Measurements from ENCODE around the gene SYT5.

The SYT5 gene

DNA sequence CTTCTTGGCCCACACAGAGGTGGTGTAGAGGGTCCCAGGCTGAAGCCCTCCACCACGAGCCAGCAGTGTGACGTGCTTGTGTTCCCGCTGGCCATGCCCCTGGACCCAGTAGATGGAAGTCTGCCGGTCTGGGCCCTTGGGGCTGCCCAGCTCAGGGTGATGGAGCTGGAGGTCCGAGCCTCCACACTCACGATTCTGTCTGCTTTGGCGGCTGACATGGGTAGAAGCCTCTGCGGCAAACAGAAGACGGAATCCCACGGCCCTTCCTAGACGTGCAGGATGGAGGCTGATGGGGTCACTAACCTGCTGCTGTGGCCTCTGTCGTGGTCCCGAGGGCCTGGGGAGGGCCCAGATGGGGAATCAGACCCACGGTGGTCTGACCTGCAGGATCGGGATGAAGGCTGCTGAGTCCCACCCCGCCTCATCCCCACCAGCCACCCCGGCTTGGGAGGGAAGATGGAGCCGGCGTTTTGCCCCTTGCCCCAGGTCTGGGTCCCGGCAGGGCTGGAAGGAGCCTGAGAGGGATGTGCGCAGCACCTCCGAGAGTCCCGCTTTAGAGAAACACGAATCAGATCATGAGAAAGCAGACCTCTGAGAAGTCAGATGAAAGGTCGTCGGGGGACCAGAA lies 44.1 kb upstream of the SYT5 start:
- peaks cover 0 to 3% of the 10 kb centered on the region in 2 donors for H3K9me3 ChIP-seq (ENCODE audit: control insufficient read depth in 1 of 2, low read length in 2 of 2)
- H3K4me3 ChIP-seq (ENCODE audit: low read depth in 1 of 2, low read length in 2 of 2): no peak overlapping the region
- peaks cover 4 to 29% of the 10 kb centered on the region in 2 donors for H3K36me3 ChIP-seq (ENCODE audit: control insufficient read depth in 1 of 2, insufficient read depth in 2 of 2, low read length in 2 of 2)
- H3K4me1 ChIP-seq (ENCODE audit: control insufficient read depth in 1 of 2, insufficient read depth in 2 of 2, low read length in 2 of 2): peaks cover 0 to 16% of the 10 kb centered on the region in 2 donors
- no peak overlapping the region for H3K27ac ChIP-seq (ENCODE audit: low read length)
- no peaks in the 10 kb centered on the region for H3K27me3 ChIP-seq (ENCODE audit: low read depth, low read length)

DNA sequence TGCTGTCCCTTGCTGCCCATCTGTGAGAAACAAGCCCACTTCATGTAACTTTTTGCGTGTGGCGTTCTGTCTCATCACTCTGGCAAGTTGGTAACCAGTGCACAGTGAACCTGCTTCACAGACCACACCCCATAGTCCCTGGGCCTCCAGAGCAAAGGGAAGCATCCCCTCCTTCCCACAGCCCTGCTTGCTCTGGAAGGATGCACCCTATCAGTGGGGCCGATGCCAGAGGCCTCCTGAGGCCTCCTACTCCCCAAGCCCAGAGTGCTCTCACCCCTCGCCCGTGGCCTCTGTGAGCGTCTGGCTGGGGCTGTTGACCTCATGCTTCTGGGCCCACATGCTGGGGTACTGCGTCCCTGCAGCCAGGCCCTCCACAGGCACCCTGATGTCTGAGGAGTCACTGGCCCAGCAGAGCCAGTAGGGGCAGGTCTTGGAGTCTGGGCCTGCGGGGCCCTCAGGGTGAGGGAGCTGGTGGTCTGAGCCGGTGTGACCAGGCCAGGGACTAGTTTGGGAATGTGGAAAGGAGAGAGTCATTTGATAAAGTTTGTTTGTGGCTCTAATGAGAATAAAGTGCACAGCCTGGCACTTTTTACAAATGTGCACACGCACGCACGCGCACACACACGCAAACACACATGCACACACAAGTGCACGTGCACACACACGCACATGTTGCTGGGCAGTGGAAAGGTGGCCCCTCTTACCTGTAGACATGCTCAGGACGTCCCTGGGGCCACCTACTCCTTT lies 43.4 kb upstream of the SYT5 start:
- Histone ChIP-seq H3K36me3 (ENCODE audit: control insufficient read depth in 1 of 2, insufficient read depth in 2 of 2, low read length in 2 of 2) (peaks cover 4 to 26% of the 10 kb centered on the region in 2 donors), H3K4me3 (ENCODE audit: low read depth in 1 of 2, low read length in 2 of 2) (no peak overlapping the region), H3K9me3 (ENCODE audit: control insufficient read depth in 1 of 2, low read length in 2 of 2) (peaks cover 0 to 3% of the 10 kb centered on the region in 2 donors), H3K27ac (ENCODE audit: low read length) (no peak overlapping the region), H3K4me1 (ENCODE audit: control insufficient read depth in 1 of 2, insufficient read depth in 2 of 2, low read length in 2 of 2) (peaks cover 0 to 10% of the 10 kb centered on the region in 2 donors), H3K27me3 (ENCODE audit: low read depth, low read length) (no peaks in the 10 kb centered on the region)

DNA sequence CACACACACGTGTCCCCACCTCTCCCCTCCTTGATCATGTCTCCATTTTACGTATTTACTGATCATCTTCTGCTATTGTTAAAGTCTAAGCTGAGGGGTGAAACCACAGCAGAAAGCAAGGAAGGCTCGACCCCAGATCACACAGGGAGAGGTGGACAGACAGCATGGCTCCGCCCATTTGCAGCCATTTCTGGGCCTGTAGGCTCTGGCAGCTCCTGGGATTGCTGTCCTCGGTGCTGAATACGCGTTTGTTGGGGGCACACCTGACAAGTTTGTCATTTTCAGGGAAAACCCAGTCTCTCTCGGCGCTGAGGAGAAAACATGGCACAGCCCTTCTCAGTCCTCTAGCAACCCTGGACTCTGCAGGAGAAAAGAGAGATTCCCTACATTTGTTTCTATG lies 40.4 kb upstream of the SYT5 start:
- peaks cover 0 to 7% of the 10 kb centered on the region in 2 donors for H3K4me1 ChIP-seq (ENCODE audit: control insufficient read depth in 1 of 2, insufficient read depth in 2 of 2, low read length in 2 of 2)
- H3K27ac ChIP-seq (ENCODE audit: low read length): no peak overlapping the region
- H3K27me3 ChIP-seq (ENCODE audit: low read depth, low read length): no peaks in the 10 kb centered on the region
- H3K36me3 ChIP-seq (ENCODE audit: control insufficient read depth in 1 of 2, insufficient read depth in 2 of 2, low read length in 2 of 2): peaks cover 4 to 9% of the 10 kb centered on the region in 2 donors
- peaks cover 0 to 3% of the 10 kb centered on the region in 2 donors for H3K9me3 ChIP-seq (ENCODE audit: control insufficient read depth in 1 of 2, low read length in 2 of 2)
- no peak overlapping the region for H3K4me3 ChIP-seq (ENCODE audit: low read depth in 1 of 2, low read length in 2 of 2)

GRCh38 chr19:55216461-55217198 lies 36.5 kb upstream of the SYT5 start:
- Histone ChIP-seq H3K36me3 (ENCODE audit: control insufficient read depth in 1 of 2, insufficient read depth in 2 of 2, low read length in 2 of 2) (no peaks in the 10 kb centered on the region), H3K9me3 (ENCODE audit: control insufficient read depth in 1 of 2, low read length in 2 of 2) (peaks cover 0 to 9% of the 10 kb centered on the region in 2 donors), H3K4me1 (ENCODE audit: control insufficient read depth in 1 of 2, insufficient read depth in 2 of 2, low read length in 2 of 2) (peaks cover 0 to 7% of the 10 kb centered on the region in 2 donors), H3K27me3 (ENCODE audit: low read depth, low read length) (no peaks in the 10 kb centered on the region), H3K27ac (ENCODE audit: low read length) (peak overlapping the region; percentile 51), H3K4me3 (ENCODE audit: low read depth in 1 of 2, low read length in 2 of 2) (peak overlapping the region; percentile 53 to 58)

GRCh38 chr19:55213547-55213946 lies 33.5 kb upstream of the SYT5 start:
- peaks cover 0 to 11% of the 10 kb centered on the region in 2 donors for H3K4me1 ChIP-seq (ENCODE audit: control insufficient read depth in 1 of 2, insufficient read depth in 2 of 2, low read length in 2 of 2)

DNA sequence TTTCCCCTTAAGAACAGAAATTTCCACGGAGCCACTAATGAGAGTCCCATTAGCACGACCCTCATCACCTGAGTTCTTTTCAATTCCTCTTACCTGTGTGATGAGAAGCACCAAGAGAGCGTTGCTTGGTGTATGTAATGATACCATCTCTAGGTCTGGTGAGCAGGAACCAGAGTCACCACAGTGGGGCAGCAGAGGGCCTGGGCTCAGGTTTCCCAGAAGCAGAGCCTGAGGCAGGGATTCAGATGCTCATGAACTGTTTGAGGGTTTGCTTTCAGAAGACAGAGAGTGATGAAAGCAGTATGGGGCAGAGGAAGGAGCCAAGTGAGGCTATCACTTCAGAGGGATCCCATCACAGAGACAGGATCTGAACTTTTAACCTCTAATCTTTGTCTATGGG lies 32.4 kb upstream of the SYT5 start:
- Histone ChIP-seq H3K4me3 (ENCODE audit: low read depth in 1 of 2, low read length in 2 of 2) (no peak overlapping the region), H3K4me1 (ENCODE audit: control insufficient read depth in 1 of 2, insufficient read depth in 2 of 2, low read length in 2 of 2) (peaks cover 0 to 12% of the 10 kb centered on the region in 2 donors), H3K27ac (ENCODE audit: low read length) (no peak overlapping the region), H3K36me3 (ENCODE audit: control insufficient read depth in 1 of 2, insufficient read depth in 2 of 2, low read length in 2 of 2) (no peaks in the 10 kb centered on the region), H3K27me3 (ENCODE audit: low read depth, low read length) (no peaks in the 10 kb centered on the region), H3K9me3 (ENCODE audit: control insufficient read depth in 1 of 2, low read length in 2 of 2) (peaks cover 0 to 7% of the 10 kb centered on the region in 2 donors)

More at GRCh38 chr19:55213547-55213946, 33.5 kb upstream of the SYT5 start:
- no peaks in the 10 kb centered on the region for H3K27me3 ChIP-seq (ENCODE audit: low read depth, low read length)
- H3K36me3 ChIP-seq (ENCODE audit: control insufficient read depth in 1 of 2, insufficient read depth in 2 of 2, low read length in 2 of 2): no peaks in the 10 kb centered on the region
- H3K9me3 ChIP-seq (ENCODE audit: control insufficient read depth in 1 of 2, low read length in 2 of 2): peaks cover 0 to 7% of the 10 kb centered on the region in 2 donors
- no peak overlapping the region for H3K4me3 ChIP-seq (ENCODE audit: low read depth in 1 of 2, low read length in 2 of 2)
- no peak overlapping the region for H3K27ac ChIP-seq (ENCODE audit: low read length)

DNA sequence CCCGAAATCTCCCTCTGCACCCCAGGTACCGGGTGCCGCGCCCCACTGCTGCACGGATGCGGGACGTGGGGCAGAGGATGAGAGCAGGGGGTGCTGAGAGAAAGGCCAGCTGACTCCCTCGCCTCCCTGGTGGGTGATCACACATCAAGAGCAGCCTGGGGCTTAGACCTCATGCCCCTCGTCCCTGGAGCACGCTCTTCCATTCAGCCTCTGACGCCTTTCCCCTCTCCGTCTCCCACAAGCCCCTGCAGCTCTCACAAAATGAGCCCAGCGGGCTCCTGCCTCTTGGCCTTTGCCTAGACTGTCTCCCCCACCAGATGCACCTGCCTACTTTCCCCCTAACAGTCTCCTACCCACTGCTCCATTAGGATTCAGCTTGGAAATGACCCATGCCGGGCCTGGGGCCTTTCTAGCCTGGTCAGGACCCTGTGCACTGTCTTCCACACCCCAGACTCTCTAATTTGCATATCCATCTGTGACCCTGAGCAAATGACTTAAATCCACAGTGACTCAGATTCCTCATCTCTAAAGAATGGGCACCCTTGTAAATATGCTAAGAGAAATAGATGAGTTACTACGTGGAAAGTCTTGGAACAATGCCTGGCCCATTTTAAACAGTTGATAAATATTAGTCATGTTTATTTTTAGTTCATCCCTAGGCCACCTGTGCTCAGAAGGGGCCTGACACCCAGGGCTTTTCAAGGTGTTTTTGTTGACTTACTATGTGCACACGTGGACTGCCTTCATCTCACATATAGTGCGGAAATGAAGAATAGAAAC lies 29.8 kb upstream of the SYT5 start:
- peaks cover 0 to 7% of the 10 kb centered on the region in 2 donors for H3K9me3 ChIP-seq (ENCODE audit: control insufficient read depth in 1 of 2, low read length in 2 of 2)
- no peaks in the 10 kb centered on the region for H3K36me3 ChIP-seq (ENCODE audit: control insufficient read depth in 1 of 2, insufficient read depth in 2 of 2, low read length in 2 of 2)
- H3K4me1 ChIP-seq (ENCODE audit: control insufficient read depth in 1 of 2, insufficient read depth in 2 of 2, low read length in 2 of 2): peaks cover 4 to 15% of the 10 kb centered on the region in 2 donors
- no peaks in the 10 kb centered on the region for H3K27me3 ChIP-seq (ENCODE audit: low read depth, low read length)
- no peak overlapping the region for H3K4me3 ChIP-seq (ENCODE audit: low read depth in 1 of 2, low read length in 2 of 2)
- peak overlapping the region; percentile 77 for H3K27ac ChIP-seq (ENCODE audit: low read length)

DNA sequence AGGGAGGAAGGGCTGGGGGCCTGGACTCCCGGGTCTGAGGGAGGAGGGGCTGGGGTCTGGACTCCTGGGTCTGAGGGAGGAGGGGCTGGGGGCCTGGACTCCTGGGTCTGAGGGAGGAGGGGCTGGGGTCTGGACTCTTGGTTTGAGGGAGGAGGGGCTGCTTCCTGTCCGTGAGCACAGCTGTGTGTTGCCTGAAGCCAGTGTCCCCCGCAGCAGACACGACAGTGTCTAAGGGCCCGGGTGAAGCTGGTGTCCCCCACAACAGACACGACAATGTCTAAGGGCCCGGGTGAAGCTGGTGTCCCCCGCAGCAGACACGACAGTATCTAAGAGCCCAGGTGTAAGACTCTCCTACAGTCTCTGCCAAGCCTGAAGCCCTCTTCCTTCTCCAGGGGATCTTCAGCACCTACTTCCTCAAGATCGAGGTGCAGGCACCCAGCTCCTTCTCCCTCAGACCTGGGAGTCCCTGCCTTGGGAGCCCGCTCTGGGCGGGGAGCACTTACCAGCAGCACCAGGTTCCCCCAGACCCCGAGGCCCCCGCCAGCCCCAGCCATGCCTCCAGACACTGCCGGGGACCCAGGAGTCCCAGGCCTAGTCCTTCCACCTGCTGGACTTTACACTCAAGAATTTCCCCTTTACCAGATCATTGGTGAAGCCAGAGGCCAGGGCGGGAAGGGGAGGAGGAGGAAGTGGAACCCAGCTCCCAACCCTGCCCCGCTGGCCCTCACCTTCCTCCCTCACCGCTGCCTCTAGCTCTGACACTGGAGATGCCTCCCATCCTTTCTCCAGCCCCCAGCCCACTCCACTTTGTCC lies 29.0 kb upstream of the SYT5 start, which contains the start of gene PTPRH:
Gene PTPRH (minus strand): TSS at position 622 of the 813 bp plus-strand sequence. CDS start 68 bp downstream, at position 554.
- Histone ChIP-seq H3K27me3 (ENCODE audit: low read depth, low read length) (no peaks in the 10 kb centered on the region), H3K4me3 (ENCODE audit: low read depth in 1 of 2, low read length in 2 of 2) (no peak within 1 kb of the TSS), H3K9me3 (ENCODE audit: control insufficient read depth in 1 of 2, low read length in 2 of 2) (peaks cover 0 to 7% of the 10 kb centered on the region in 2 donors), H3K36me3 (ENCODE audit: control insufficient read depth in 1 of 2, insufficient read depth in 2 of 2, low read length in 2 of 2) (no peaks in the 10 kb centered on the region), H3K4me1 (ENCODE audit: control insufficient read depth in 1 of 2, insufficient read depth in 2 of 2, low read length in 2 of 2) (peaks cover 4 to 15% of the 10 kb centered on the region in 2 donors), H3K27ac (ENCODE audit: low read length) (peak within 1 kb of the TSS; percentile 77)

DNA sequence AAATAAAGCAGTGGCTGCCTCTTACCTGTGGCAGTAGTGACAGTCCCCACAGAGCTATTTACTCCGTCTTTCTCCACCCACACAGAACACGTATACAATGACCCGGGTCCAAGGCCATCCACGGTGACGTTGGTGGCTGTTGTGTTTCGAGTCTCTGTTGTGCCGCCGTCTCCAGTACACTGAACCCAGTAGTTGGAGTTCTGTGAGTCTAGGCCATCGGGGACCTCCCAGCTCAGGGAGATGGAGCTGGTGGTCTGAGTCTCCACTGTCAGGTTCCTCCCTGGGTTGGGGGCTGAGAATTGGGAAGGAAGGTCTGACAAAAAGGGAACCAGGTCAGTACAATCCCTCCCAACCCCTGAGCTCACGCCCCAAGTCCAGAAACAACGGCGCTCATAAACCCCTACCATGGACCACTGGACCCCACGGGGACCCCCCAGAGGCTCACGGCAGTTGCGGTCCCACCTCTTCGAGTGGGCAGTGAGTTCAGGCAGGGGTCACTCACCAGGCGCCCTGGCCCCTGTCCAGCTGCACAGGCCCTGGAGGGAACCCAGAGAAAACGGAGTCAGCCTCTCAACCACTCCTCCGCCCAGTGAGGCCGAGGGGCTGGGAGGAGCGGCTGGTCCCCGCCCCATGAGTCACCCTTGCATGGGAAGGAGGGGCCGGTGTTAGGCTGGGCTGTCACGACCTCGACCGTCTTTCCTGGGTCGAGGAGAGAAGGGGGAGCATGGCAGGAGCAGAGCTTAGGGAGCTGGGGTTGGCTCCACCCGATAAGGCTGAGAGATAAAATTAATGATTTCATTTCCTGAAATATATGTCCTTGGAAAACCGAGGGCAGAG lies 26.8 kb upstream of the SYT5 start:
- no peaks in the 10 kb centered on the region for H3K36me3 ChIP-seq (ENCODE audit: control insufficient read depth in 1 of 2, insufficient read depth in 2 of 2, low read length in 2 of 2)
- H3K27ac ChIP-seq (ENCODE audit: low read length): peak overlapping the region; percentile 60
- H3K4me1 ChIP-seq (ENCODE audit: control insufficient read depth in 1 of 2, insufficient read depth in 2 of 2, low read length in 2 of 2): peaks cover 4 to 15% of the 10 kb centered on the region in 2 donors
- H3K27me3 ChIP-seq (ENCODE audit: low read depth, low read length): no peaks in the 10 kb centered on the region
- H3K4me3 ChIP-seq (ENCODE audit: low read depth in 1 of 2, low read length in 2 of 2): peak overlapping the region; percentile 10 to 42
- no peaks in the 10 kb centered on the region for H3K9me3 ChIP-seq (ENCODE audit: control insufficient read depth in 1 of 2, low read length in 2 of 2)

Measured in muscle layer of duodenum (tissue), 2 donors.